COLO829 (cell line): ENCODE results near the gene MRAP2.
"Not testable (repeated sequence)": the region's sequence is repeated elsewhere in the genome, so short reads cannot be mapped to it uniquely, and the experiment has no call there.

Source experiments
- DNase-seq: peaks from one replicate; pipeline ENCODE4 v3.0.0; 2012; ENCODE audit warnings: low spot score

Gene MRAP2

DNA sequence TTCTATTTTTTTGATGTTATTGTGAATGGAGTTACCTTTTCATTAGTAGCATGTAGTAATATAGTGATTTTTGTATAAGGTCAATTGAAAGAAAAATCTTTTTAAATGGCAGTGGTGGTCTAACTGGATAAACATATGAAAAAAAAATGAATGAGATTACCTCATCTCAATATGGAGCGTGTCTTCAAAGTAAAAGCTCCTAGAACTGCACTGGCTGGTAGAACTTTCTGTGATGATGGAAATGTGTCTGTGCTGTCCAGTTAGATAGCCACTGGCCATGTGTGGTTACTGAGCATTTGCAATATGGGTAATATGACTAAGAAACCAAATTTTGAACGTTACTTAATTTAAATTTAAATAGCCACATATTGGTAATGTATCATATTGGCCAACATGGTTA is 44.1 kb downstream of the MRAP2 start:
- no peak for DNase-seq

DNA sequence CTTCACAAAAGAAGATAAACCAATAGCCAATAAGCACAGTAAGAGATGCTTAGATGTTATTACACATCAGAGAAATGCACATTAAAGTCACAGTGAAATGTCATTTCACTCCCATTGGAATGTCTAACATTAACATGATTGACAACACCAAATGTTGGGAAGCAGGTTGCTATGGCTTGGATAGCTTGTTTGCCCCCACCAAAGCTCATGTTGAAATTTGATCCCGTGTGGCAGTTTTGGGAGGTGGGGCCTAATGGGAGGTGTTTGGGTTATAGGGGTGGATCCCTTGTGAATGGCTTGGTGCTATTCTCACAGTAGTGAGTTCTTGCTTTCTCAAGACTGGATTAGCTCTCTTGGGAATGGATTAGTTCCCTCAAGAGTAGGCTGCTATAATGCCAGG is 44.8 kb downstream of the MRAP2 start:
- DNase-seq, result no peak

DNA sequence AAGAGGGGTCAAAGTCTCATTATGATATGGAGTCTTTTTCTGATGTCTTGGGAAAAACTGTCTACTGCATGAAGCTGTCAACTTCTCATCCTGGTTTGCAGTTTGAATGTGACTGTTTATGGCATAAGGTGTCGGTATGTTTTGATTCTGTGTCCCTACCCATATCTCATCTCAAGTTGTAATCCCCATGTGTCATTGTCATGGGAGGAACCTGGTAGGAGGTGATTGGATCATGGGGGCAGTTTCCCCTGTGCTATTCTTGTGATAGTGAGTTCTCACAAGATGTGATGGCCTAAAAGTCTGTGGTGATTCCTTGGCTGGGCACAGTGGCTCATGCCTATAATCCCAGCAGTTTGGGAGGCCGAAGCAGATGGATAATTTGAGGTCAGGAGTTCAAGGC is 47.6 kb downstream of the MRAP2 start:
- DNase-seq, result no peak

DNA sequence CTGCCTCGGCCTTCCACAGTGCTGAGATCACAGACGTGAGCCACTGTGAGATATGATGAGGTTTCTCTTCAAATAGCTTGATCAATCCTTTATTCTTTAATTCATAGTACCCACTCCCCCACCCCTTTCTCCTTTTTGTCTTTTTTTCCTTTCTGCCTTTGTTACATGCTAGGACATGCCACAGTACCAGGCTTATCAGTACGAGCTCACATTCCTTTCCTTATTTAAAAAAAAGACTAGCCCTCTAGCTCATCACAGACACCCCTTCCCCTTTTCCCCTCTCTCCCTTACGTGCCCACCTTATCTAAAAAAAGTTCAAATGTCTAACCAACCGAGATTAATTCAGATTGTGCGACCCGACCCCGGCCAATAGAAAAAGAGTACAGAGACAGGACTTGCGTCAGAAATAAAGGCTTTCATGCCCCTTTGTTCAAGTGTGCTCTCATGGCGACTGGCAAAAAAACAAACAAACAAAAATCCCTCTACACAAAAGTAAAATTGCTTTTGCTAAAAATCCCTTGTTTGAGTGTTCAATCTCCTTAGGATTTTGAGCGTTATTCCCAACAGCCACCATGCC is 49.2 kb downstream of the MRAP2 start:
- no peak for DNase-seq

DNA sequence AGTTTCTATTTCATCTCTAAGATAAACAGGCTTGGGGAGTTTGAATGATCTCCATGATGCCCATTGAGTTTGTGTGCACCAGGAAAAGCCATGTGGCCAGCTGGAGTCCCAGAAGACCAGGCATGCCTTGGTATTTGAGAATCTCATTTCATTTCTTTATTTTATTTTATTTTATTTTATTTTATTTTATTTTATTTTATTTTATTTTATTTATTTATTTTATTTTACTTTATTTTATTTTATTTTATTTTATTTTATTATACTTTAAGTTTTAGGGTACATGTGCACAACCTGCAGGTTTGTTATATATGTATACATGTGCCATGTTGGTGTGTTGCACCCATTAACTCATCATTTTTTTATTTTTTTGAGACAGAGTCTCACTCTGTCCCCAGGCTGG is 51.1 kb downstream of the MRAP2 start:
- DNase-seq, result not testable (repeated sequence)

DNA sequence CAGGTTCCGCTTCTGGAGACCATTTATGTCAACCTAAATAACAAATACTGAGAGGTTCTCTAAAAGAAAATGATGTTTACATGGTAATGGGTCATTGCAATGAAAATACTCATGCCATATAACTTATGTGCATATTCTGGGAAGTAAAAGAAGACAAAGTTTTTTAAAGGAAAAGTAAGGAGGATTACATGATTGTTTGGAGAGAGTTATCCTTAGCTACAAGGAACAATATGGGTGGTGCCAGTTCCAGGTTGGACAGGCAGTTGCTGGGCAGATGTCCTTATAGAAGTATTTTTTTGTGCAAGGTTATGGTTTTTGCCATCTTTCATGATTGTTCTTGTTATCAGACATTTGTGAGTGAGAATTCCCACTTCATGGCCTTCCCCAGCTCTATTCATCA is 52.5 kb downstream of the MRAP2 start:
- no peak for DNase-seq

DNA sequence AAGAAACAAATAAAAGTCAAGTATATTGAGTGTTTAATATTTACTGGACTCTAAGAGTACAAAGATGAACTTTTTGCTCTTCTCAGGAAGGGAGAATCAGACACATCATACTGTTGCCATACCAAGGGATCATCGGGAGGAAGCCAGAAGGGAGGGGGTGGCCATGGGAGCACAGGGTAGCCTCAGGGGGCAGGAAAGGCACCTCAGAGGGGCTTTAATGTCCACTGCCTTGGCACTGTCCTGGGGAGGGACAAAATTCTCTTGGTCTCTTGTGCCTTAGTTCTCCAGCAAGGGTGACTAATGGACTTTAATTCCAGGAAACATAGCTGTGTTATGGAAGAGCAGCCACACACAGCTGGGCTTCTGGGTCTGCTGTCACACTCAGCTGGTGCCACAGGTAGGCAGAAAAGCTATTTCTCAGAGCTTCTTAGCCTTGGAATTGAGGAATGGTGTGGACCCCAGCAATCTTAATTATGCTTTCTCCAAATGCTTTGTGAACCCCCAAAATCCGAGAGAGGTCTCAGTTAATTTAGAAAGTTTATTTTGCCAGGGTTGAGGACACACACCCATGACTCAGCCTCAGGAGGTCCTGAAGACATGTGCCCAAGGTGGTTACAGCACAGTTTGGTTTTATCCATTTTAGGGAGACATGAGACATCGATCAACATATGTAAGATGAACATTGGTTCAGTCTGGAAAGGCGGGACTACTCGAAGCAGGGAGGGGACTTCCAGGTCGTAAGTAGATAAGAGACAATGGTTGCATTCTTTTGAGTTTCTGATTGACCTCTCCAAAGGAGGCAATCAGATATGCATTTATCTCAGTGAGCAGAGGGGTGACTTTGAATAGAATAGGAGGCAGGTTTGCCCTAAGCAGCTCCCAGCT is 53.2 kb downstream of the MRAP2 start:
- DNase-seq, result no peak

DNA sequence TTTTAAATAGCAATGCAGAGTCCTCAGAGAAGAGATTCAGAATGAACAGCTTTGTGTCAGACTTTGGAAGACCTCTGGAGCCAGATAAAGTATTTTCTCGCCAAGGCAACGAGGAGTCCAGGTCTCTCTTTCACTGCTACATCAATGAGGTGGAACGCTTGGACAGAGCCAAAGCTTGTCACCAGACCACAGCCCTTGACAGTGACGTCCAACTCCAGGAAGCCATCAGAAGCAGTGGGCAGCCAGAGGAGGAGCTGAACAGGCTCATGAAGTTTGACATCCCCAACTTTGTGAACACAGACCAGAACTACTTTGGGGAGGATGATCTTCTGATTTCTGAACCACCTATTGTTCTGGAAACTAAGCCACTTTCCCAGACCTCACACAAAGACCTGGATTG is 55.5 kb downstream of the MRAP2 start:
- no peak for DNase-seq

DNA sequence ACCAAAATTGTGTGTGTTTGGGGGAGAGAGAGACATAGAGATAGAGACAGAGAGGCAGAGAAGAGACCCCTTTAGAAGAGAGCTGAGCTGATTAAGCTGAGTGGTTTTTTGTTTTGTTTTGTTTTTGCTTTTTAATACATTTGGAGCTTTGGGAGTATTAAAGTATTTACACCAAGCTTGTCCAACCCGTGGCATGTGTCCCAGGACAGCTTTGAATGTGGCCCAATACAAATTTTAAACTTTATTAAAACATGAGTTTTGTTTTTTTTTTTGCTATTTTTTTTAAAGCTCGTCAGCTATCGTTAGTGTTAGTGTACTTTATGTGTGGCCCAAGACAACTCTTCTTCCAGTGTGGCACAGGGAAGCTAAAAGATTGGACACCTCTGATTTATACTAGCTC is 56.0 kb downstream of the MRAP2 start:
- no peak for DNase-seq

DNA sequence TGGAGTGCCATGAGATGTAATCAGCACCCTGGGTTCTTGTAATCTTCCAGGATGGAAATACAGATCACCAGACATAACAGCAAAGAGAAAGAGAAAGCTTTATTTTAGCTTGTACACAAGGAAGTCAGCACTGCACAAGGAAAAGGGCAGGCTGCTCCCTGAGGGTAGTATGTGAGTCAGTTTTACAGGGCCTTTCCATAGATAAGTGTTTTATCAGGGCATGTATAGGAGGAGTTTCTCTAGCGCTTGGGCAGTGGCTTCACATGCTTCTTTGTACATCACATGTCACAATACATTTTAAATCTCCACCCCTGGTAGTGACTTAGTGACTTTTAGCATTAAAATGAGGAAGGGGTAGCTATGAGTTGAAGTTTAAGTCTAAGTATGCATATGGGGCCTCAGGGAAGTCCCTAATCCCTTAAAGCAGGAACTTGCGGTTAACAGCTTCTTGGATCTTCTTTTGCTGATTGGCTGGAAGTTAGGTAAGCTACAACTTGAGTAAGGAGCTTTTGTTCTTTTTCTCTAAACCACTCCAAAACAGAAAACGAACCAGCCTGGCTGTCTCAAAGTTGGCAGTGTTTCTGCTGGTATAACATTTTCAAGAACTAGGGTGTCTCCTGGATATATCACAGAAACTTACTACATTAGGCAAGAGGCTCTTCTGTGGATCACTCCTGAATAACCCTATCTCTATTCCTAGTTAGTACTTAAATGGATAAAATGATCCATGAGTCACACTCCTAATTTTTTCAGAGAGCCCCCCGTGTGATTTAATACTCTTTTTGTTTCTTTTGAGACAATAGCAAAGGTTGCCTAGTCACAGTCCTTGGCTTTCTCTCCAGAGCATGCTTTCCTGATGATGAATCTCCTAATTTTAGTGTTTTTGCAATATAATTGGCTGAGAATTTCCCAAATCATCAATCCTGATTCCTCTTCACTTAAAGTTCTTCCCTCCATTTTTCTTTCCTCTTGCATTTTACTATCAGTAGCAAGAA is 60.2 kb downstream of the MRAP2 start:
- DNase-seq, result no peak

DNA sequence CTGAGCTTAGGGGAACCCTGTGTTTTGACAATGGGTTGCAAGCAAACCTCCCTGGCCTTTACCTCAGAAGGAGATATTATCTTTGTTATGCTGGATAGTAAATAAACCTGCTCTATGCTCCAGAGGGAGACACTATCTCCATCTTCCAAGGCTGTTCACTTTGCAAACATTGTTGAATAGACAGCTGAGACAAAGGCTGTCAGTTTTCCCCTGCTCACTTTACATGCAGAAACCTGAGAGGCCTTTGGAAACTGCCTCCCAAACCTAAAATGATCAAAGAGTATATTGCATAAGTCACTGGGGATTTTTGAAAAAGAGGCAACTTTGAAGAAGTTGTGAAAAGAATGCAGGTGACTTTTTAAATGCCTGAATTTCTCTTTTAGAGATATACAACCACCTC is 61.6 kb downstream of the MRAP2 start:
- DNase-seq, result no peak

DNA sequence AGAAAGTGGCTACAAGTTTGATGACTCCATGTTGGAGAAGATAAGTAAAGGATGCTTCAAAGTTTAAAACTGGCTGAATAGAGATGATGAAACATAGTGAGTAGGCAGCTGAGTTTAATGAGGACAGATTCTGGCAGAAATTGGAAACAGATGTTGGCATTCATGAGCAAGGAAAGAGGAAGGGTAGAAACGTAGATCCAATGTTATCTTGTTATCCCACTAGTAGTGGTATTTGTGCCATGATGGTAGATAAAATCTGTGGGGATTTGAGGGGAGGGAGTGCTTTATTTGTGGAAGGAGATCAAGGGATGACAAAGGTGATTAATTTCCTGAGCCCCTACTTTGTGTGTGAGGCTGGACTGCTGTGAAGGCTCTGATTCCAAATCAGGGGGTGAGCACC is 69.5 kb downstream of the MRAP2 start:
- DNase-seq, result no peak

DNA sequence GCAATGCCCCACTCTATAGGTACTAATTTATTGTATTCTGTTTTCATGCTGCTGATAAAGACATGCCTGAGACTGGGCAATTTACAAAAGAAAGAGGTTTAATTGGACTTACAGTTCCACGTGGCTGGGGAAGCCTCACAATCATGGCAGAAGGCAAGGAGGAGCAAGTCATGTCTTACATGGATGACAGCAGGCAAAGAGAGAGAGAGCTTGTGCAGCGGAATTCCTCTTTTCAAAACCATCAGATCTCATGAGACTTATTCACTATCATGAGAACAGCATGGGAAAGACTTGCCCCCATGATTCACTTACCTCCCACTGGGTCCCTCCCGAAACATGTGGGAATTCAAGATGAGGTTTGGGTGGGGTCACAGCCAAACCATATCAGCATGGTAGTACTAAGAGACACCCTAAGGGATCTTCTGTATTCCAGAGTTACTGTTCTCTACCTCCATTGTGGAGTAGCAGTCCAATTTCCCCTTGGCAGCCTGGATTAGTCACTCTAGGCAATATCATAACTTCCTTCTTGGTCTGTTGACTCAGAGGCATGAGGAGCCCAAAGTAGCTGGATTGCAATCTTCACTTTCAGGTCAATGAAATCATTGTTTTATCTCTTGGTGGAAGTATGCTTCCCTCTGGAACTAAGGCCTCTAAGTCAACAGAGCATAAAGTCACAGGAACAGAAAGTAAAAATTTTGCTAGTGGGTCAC is 71.8 kb downstream of the MRAP2 start:
- DNase-seq, result peak; percentile 74

DNA sequence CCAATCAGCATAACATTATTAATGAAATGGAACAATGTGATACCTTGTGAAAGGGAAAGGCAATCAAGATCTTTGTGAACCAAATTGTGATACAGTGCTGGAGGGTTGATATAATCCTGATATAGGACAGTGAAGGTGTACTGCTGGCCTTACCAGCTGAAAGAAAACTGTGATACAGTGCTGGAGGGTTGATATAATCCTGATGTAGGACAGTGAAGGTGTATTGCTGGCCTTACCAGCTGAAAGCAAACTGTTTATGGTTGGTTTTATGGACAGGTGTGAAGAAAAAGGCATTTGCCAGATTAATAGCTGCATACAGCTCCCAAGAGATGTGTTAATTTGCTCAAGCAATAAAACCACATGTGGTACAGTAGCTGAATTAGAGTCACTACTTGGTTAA is 73.9 kb downstream of the MRAP2 start:
- DNase-seq, result no peak

DNA sequence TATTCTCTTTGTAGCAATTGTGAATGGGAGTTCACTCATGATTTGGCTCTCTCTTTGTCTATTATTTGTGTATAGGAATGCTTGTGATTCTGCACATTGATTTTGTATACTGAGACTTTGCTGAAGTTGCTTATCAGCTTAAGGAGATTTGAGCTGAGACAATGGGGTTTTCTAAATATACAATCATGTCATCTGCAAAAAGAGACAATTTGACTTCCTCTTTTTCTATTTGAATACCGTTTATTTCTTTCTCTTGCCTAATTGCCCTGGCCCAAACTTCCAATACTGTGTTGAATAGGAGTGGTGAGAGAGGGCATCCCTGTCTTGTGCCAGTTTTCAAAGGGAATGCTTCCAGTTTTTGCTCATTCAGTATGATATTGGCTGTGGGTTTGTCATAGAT is 77.8 kb downstream of the MRAP2 start:
- not testable (repeated sequence) for DNase-seq

DNA sequence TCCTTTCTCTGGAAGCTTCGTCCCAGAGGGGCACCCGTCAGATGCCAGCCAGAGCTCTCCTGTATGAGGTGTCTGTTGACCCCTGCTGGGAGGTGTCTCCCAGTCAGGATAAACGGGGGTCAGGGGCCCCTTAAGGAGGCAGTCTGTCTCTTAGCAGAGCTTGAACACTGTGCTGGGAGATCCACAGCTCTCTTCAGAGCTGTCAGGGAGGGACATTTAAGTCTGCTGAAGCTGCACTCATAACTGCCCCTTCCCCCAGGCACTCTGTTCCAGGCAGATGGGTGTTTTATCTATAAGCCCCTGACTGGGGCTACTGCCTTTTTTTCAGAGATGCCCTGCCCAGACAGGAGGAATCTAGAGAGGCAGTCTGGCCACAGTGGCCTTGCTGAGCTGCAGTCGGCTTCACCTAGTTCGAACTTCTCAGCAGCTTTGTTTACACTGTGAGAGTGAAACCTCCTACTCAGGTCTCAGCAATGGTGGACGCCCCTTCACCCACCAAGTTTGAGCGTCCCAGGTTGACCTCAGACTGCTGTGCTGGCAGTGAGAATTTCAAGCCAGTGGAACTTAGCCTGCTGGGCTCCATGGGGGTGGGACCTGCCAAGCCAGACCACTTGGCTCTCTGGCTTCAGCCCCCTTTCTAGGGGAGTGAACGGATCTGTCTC is 81.5 kb downstream of the MRAP2 start:
- DNase-seq, result not testable (repeated sequence)

DNA sequence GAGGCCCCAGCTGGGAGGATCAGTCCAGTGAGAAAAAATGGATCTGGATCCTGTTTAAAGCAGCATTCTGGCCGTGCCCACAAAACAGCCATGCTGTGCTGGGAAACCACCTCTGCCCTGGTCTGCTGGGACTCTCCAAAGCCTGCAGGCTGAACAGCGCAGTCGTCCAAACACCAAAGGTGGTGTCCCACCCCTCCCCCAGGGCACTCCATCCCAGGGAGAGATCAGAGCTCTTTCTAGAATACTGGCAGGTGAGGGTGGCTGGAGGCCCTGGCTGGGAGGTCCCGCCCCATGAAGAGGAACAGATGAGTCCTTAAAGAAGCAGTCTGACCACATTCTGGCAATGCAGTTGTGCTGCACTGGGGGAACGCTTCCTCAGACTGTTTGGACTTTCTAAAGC is 84.6 kb downstream of the MRAP2 start:
- no peak for DNase-seq

DNA sequence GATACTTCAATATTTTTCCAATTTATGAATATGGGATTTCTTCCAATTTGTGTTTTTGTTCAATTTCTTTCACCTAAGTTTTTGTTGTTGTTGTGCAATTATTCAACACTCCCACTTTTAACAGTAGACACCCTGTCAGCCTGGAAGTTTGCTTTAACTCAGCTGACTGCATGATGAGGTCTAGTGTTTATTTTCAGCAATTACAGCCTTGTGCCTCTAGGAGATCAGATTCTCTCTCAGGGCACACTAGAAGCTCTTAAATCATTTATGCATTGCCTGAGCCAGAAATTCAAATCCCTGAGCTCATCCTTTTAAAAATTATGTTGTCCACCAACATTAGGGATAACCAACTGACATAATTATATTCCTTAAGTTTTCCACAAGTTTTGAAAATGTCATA is 85.7 kb downstream of the MRAP2 start:
- DNase-seq, result no peak

DNA sequence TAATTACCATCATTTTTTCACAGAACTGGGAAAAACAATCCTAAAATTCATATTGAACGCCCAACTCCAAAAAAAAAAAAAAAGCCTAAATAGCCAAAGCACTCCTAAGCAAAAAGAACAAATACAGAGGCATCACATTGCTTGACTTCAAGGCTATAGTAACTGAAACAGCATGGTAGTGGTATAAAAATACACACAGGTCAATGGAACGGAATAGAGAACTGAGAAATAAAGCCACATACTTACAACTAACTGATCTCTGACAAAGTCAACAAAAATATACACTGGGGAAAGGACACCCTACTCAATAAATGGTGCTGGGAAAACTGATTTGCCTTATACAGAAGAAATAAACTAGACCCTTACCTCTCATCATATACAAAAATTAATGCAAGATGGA is 89.6 kb downstream of the MRAP2 start:
- DNase-seq, result no peak

DNA sequence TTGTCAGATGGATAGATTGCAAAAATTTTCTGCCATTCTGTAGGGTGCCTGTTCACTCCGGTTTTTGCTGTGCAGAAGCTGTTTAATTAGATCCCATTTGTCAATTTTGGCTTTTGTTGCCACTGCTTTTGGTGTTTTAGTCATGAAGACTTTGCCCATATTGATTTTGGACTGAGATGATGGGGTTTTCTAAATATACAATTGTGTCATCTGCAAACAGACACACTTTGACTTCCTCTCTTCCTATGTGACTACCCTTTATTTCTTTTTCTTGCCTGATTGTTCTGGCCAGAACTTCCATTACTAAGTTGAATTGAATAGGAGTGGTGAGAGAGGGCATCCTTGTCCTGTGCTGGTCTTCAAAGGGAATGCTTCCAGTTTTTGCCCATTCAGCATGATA is 96.0 kb downstream of the MRAP2 start:
- DNase-seq, result not testable (repeated sequence)

DNA sequence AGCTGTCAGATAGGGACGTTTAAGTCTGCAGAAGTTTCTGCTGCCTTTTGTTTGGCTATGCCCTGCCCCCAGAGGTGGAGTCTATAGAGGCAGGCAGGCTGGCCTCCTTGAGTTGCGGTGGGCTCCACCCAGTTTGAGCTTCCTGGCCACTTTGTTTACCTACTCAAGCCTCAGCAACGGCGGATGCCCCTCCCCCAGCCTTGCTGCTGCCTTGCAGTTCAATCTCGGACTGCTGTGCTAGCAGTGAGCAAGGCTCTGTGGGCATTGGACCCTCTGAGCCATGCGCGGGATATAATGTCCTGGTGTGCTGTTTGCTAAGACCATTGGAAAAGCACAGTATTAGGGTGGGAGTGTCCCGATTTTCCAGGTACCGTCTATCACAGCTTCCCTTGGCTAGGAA is 99.8 kb downstream of the MRAP2 start:
- DNase-seq, result not testable (repeated sequence)
